ENCODE measurements around the gene OLIG2. TPM values are rescaled to one million over a fixed set of nuclear protein-coding genes. Genes with fewer than 3 reads are reported as not detected.

The OLIG2 gene
- not detected for total RNA-seq
- long read RNA-seq, donor 1, result 0 reads
- long read RNA-seq, donor 2, result 0 reads

- DNase-seq (ENCODE audit: low spot score), result no peak
- intact Hi-C loops (cut with DNase I), result no loop called here
Observed at GRCh38 chr21:33025489-33026442, at the start of gene OLIG2. Gene OLIG2 (plus strand): TSS chr21:33025935. CDS start chr21:33026863, 928 bp downstream.

DNA sequence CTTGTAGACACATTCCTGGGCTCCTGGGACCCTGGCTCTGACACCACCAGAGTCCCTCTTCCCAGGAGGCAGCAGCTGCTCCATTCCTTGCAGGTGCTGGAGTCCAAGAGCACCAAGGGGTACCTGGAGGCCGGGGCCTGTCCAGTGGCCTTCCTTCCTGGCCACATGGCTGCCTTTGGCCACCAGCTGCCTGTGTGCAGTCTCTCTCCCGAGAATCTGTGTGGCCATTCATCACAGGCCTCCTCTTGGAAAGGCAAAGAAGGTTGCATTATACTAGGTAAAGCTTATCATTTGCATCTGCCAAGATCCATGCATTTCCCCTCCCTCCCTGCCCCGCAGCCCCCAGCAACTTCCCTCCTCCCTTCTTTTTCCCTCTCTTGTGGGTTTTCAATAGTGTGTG, 48.9 kb upstream of the OLIG2 start:
- intact Hi-C loops (cut with DNase I), result no loop called here
- DNase-seq (ENCODE audit: low spot score), result no peak

GRCh38 chr21:32977216-32977615, 48.5 kb upstream of the OLIG2 start:
- intact Hi-C loops (cut with DNase I), result no loop called here
- no peak for DNase-seq (ENCODE audit: low spot score)

GRCh38 chr21:32978331-32979270, 47.1 kb upstream of the OLIG2 start:
- intact Hi-C loops (cut with DNase I), result no loop called here
- no peak for DNase-seq (ENCODE audit: low spot score)

GRCh38 chr21:32979598-32980268, 46.0 kb upstream of the OLIG2 start:
- intact Hi-C loops (cut with DNase I), result no loop called here

GRCh38 chr21:32981096-32981495, 44.6 kb upstream of the OLIG2 start:
- DNase-seq (ENCODE audit: low spot score), result no peak

More at GRCh38 chr21:32979598-32980268, 46.0 kb upstream of the OLIG2 start:
- no peak for DNase-seq (ENCODE audit: low spot score)

DNA sequence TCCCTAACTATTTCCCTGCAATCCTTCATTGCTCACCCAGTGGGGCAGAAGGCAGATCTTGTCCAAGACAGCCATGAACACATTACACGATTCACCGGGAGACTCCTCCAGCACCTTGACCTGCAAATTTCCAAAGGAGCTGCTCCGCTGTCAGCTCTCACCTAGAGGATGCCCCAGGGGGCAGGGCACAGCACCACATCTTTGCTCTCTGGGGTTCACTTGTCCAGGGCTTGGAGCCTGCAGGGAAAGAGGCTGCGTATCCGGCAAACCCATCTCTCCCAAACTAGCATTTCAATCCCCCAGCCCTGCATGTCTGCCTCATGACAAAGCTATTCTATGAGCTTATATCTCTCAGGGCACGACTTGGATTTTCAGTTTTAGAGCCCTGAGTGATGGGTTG, 35.1 kb upstream of the OLIG2 start:
- intact Hi-C loops (cut with DNase I), result loop anchor here in 1 of 2 donors (2.0 kb wide), 1 partner anchor 22 kb away; no protein-coding TSS in a partner anchor
- DNase-seq (ENCODE audit: low spot score), result no peak

More at GRCh38 chr21:32981096-32981495, 44.6 kb upstream of the OLIG2 start:
- intact Hi-C loops (cut with DNase I), result no loop called here

DNA sequence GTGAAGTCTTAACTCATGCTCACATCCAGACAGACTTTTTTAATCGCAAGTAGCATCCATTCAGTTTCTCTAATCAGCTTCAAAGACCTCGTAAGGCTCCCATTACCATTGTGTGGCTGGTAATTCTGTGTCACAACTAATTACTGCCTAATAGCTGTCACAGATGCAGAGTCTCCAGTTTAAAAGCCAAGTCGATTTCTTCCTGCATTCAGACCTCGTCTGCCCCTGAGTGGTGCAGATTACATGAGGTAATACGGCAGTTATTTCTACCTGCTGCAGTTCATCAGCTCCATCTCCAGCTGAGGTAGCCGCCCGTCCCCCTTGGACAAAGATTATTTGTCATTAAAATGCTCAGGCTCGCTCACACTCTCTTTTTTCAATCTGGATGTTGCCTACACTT, 34.4 kb upstream of the OLIG2 start:
- no peak for DNase-seq (ENCODE audit: low spot score)
- intact Hi-C loops (cut with DNase I), result loop anchor here in 1 of 2 donors (2.0 kb wide), 1 partner anchor 23 kb away; no protein-coding TSS in a partner anchor

DNA sequence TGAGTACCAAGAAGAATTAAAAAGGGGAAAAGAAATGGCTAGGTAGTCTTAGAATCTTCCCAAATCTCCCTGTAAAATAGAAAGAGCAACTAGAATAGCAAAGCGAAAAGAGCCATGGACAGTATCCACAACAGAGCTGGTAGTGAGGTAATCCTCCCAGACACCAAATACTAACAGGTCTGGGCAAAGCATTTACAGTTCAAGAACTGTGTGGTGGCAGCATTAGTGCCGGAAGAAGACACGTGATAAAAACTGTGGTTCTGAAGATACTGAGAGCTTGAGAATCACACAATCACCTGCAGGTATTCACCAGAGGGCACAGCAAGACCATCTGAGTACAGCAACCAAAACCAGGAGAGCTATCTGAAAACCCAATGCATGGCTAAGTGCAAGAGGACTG, 31.8 kb upstream of the OLIG2 start:
- intact Hi-C loops (cut with DNase I), result no loop called here
- DNase-seq (ENCODE audit: low spot score), result no peak

DNA sequence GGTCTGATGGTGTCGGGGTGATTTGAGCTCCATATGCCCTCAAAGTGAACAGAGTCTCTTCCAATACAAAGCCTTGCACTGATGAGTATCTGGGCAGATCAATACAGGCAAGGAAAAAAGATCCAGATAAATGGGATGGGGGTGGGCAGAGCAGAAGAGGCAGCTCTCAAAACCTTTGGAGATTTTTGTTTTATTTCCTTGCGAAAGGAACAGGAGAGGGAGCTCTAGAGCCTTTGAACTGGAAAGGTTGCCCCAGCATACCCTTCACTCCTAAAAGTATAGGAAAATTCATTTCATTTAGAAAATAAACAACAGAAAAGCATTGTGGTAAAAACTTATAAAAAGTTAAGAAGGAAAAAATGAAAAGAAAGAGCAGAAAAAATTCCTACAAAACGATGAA, 31.4 kb upstream of the OLIG2 start:
- no peak for DNase-seq (ENCODE audit: low spot score)
- intact Hi-C loops (cut with DNase I), result no loop called here

GRCh38 chr21:33007747-33008146, 18.0 kb upstream of the OLIG2 start:
- no peak for DNase-seq (ENCODE audit: low spot score)

DNA sequence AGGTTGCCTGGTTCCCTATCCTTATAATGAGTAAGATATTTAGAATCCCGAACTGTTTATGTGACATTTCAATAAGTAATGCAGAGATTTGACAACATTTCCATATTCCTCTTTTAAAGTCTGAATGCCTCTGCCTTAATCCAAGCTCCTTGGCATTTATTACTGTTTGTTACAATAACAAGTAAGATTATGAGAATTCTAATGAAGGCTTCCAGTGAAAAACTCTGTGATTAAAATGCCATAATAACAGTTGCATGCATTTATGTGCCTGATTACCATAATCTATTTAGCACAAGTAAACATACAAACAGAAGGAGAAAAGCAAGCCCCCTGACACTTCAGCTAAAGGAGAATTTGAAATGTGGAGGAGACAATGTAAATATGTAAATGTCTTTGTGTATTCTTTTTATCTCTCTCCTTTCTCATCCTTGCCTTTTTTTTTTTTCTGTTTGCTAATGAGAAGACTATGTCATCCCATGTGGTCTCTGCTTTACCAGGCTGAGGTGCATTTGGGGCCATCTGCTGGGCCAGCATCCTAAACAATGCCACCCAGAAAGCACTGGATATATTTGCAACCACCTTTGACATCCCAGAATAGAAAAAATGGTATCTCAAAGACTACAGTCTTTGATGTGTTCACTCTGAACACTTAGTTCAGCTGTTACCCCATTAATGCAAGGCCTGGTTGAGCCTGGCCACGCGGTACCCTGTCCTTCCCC, 17.2 kb upstream of the OLIG2 start:
- intact Hi-C loops (cut with DNase I), result no loop called here

More at GRCh38 chr21:33007747-33008146, 18.0 kb upstream of the OLIG2 start:
- intact Hi-C loops (cut with DNase I), result no loop called here

GRCh38 chr21:33010931-33011330, 14.8 kb upstream of the OLIG2 start:
- intact Hi-C loops (cut with DNase I), result no loop called here

More for the DNA sequence above, 17.2 kb upstream of the OLIG2 start:
- no peak for DNase-seq (ENCODE audit: low spot score)

GRCh38 chr21:33011462-33011861, 14.3 kb upstream of the OLIG2 start:
- no peak for DNase-seq (ENCODE audit: low spot score)
- intact Hi-C loops (cut with DNase I), result no loop called here

More at GRCh38 chr21:33010931-33011330, 14.8 kb upstream of the OLIG2 start:
- no peak for DNase-seq (ENCODE audit: low spot score)

- DNase-seq (ENCODE audit: low spot score), result no peak
- intact Hi-C loops (cut with DNase I), result no loop called here
Observed at GRCh38 chr21:33013626-33014025, 12.1 kb upstream of the OLIG2 start.

- DNase-seq (ENCODE audit: low spot score), result no peak
- intact Hi-C loops (cut with DNase I), result no loop called here
Observed at GRCh38 chr21:33014331-33014730, 11.4 kb upstream of the OLIG2 start.

DNA sequence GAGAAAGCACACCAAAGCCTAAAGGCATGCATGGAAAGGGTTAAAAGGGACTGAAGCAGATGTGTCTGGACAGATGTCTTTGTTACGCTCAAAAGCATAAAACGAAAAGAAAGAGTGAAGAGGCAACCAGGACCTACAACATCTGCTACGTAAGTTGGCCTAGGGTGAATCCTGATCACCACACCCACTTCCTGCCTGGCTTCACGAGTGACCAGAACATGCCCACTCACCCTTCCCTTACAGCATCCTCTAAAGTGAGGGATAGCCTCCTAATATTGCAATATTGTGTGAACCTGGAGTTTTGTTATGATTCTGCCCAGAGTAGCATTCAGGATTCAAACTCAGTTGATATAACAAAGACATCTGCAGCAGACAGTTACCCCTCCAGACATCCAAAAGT, 10.6 kb upstream of the OLIG2 start:
- intact Hi-C loops (cut with DNase I), result no loop called here

DNA sequence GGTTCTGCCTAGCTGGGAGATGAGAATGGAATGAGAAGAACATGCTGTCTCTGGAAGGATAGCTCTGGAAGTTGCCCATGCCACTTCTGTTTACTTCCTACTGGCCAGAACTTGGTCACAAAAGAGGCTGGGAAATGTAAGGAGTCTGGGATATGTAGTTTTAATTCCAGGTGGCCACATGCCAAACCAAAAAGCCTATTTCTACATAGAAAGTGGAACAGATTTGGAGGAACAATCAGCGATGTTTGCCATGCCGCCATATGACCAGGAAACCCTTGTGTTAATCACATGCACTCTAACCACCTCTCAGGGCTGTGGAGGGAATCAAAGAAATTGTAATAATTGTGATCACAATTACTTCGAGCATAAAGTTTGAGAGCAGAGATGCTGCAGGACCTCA, 10.0 kb upstream of the OLIG2 start:
- intact Hi-C loops (cut with DNase I), result no loop called here
- DNase-seq (ENCODE audit: low spot score), result no peak

More for the DNA sequence above, 10.6 kb upstream of the OLIG2 start:
- DNase-seq (ENCODE audit: low spot score), result no peak

All from posterior vena cava (tissue), 2 donors.